WERI-Rb-1 (cell line): ENCODE results near the gene RASA4B.
"Not testable (repeated sequence)": the region's sequence is repeated elsewhere in the genome, so short reads cannot be mapped to it uniquely, and the experiment has no call there.

Experiments
- DNase-seq: peaks from one replicate; pipeline ENCODE4 v3.0.0-alpha.2; 2020
- H3K27ac ChIP-seq: fragments of 250-450 bp; sonication (Bioruptor Pico); 2 replicates; pipeline ENCODE4 v1.5.1; 2020; ENCODE audit warnings: mild to moderate bottlenecking, moderate library complexity
- H3K27me3 ChIP-seq: fragments of 250-450 bp; sonication (Bioruptor Pico); 2 replicates; pipeline ENCODE4 v1.5.1; 2021; ENCODE audit warnings: mild to moderate bottlenecking, low read depth, moderate library complexity; ENCODE audit not compliant: insufficient read depth, severe bottlenecking
- H3K36me3 ChIP-seq: fragments of 250-450 bp; sonication (Bioruptor Pico); 2 replicates; pipeline ENCODE4 v1.5.1; 2020; ENCODE audit warnings: mild to moderate bottlenecking, moderate library complexity
- H3K4me3 ChIP-seq: 2 replicates; pipeline ENCODE4 v1.5.1; 2011; ENCODE audit warnings: low read depth, mild to moderate bottlenecking, control low read depth, low read length
- H3K9me3 ChIP-seq: fragments of 250-450 bp; sonication (Bioruptor Pico); 2 replicates; pipeline ENCODE4 v1.5.1; 2021; ENCODE audit warnings: mild to moderate bottlenecking, moderate library complexity; ENCODE audit not compliant: severe bottlenecking

The RASA4B gene

DNA sequence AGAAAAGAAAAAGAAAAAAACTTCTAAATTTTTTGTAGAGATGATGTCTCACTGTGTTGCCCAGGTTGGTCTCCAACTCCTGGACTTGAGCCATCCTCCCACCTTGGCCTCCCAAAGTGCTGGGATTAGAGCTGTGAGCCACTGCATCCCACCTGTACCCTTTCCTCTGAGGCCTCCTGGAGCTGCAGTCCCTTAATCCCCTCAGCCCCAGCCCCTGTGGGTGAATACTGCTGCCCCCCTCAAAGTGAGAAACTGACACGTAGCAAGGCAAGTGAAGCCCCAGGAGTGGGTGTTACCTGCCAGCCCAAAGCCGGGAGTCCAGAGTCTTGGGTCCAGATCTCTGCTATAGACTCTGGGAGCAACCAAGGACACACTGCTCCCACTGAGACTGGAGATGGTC is 7.2 kb upstream of the RASA4B start:
- not testable (repeated sequence) for H3K27ac ChIP-seq, H3K9me3 ChIP-seq, H3K4me3 ChIP-seq, H3K27me3 ChIP-seq, DNase-seq, H3K36me3 ChIP-seq

DNA sequence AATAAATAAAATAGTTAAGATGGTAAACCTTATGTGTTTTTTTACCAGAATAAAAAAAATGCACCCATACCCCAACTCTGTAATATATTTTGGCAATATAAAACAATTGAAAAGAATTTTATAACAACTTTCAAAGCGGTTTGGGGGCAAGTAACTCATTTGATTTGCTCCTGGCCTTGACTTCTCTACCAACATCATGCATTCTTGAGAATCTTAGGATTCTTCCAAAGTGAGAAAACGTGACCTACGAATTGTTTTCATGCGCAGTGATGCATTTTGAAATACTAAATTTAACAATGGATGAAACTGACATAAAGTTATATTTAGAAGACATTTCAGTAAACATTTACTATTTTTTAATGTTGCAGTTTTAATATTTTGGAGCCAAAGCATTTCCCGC is 3.2 kb upstream of the RASA4B start:
- not testable (repeated sequence) for H3K27ac ChIP-seq, H3K9me3 ChIP-seq, H3K27me3 ChIP-seq, H3K36me3 ChIP-seq, H3K4me3 ChIP-seq, DNase-seq

DNA sequence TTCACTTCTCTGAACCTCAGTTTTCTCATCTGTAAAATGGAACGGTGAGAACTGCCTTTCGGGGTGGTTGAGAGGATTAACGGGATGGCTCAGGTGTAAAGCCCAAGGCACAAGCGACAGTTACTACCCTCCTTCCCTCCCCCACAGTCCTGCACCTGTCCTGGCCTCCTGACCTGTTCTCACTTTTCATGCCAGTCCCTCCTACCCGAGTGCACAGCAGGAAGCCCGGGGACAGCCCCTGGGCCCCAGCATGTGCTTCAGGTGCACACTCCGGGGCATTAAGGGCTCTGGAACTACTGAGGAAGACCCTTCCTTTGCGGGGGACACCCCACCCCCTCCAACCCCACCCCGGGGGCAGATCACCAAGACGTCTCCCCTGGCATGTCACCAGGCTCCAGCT is 626 bp downstream of the RASA4B start:
- H3K36me3 ChIP-seq, H3K27me3 ChIP-seq, DNase-seq, H3K4me3 ChIP-seq, H3K27ac ChIP-seq, H3K9me3 ChIP-seq: not testable (repeated sequence)

DNA sequence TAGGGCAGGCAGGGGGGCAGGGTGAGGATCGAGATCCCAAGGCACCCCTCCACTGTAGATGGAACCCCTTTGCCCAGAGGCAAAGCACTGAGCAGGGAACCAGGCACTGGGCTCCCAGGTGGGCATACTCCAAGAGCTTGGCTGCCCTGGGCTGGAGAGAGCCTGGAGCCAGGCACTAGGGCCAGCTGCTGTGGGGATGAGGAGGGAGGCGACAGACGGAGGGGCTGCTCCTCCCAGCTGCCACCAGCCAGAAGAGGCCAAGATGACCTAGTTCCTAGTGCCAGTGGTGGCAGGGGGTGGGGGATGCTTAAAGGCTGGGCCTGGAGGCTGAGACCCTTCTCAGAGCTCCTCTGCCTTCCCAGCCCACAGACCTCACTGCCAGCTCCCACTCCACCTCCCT is 1.7 kb downstream of the RASA4B start:
- not testable (repeated sequence) for DNase-seq, H3K27me3 ChIP-seq, H3K36me3 ChIP-seq, H3K4me3 ChIP-seq, H3K9me3 ChIP-seq, H3K27ac ChIP-seq

DNA sequence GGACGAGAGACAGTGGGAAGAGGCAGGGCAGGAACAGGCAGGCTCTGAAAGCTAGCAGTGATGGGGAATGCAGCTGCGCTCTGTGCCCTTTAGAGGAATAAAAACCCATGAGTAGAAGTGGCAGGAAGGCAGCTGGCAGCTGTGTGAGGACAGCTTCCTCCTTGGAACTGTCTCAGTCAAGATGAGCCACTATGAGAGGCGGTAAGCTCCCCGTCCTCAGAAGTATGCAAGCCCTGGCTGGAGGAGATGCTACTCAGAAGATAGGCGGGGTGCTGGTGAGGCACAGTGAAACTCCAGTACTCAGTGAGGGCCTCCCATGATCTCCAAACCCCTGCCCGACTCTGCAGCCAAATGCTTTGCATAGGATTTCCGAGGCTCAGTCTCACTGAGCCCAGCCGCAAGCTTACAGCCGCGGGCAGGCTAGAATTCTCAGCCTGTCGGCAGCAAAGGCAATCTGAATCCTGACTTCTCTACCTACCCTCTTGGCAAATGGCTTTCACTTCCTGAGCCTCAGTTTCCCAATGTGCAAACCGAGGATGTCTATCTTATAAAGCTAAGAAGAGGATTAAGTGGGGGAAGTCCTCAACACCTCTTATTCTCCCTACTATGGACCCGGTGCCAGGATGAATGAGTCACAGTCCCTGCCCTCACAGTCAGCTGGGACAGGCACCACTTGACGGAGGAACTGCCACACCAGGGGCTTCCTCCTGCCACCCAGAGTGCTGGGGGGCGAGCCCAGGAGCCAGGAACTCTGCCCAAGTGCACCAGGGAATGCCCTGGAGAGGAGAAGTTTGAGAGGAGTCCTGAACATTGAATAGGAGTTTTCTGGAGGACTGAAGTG is 2.5 kb downstream of the RASA4B start:
- not testable (repeated sequence) for H3K4me3 ChIP-seq, H3K27ac ChIP-seq, H3K9me3 ChIP-seq, H3K27me3 ChIP-seq, H3K36me3 ChIP-seq, DNase-seq

DNA sequence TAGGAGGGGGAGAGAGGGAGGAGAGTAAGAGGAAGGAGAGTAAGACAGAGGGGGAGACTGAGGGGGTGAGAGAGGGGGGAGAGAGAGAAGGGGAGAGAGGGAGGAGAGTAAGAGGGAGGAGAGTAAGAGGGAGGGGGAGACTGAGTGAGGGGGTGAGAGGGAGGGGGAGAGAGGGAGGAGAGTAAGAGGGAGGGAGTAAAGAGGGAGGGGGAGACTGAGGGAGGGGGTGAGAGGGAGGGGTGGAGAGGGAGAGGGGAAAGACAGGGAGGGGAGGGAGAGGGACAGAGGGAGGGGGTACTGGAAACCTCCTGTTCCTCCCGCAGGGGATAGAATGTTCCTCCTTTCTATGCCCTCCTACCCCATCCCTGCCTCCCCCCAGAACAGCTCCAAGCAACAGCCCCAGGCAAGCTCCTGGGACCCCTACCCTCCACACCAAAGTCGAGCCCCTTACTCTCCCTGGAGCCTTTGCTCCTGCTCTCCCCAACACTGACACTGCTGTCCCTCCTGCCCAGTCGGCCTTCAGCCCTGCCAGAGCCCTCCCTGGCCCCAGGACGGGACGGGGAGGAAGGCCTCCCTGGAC is 4.8 kb downstream of the RASA4B start:
- not testable (repeated sequence) for H3K36me3 ChIP-seq, H3K27me3 ChIP-seq, H3K27ac ChIP-seq, H3K9me3 ChIP-seq
- peak; percentile 70 for DNase-seq
- peak overlapping the region; percentile 8 for H3K4me3 ChIP-seq

DNA sequence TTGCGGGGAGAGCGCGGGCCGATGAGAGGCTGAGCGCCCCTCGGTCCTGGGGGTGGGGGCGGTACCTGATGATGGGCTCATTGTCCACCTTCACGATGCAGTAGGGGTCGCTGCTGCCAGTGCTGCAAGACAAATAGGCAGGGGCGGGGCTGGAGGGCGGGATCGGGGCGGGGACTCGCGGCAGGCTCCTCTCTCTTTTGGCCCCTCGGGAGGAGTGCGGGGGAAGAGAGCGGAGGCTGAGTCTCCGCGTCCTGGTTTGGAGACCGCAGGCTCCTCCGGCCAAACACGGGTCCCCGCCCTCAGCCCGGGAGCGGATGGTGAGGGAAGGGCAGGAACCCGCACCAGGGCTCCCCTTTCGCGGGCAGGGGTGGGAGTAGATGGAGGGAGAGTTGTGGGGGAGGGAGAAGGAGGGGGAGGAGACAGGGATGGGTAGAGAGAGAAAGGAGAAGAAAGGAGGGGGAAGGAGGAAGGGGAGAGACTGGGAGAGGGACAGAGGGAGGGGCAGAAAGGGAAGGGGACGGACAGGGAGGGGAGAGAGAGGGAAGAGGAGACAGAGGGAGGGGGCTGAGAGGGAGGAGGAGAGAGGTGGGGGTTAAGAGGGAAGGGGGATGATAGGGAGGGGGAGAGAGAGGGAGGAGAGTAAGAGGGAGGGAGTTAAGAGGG is 5.6 kb downstream of the RASA4B start:
- not testable (repeated sequence) for H3K9me3 ChIP-seq, H3K27ac ChIP-seq, H3K4me3 ChIP-seq, DNase-seq, H3K27me3 ChIP-seq, H3K36me3 ChIP-seq

DNA sequence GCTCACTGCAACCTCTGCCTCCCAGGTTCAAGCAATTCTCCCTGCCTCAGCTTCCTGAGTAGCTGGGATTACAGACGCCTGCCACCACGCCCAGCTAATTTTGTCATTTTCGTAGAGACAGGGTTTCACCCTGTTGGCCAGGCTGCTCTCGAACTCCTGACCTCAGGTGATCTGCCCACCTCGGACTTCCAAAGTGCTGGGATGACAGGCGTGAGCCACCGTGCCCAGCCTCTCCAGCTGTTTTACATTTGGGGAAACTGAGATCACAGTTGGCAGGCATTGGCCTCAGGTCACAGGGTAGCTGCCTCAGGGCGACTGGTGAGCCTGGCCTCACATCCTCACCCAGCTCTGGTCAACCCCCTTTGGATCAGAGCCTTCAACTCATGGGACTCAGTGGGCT is 7.0 kb downstream of the RASA4B start:
- not testable (repeated sequence) for H3K9me3 ChIP-seq

DNA sequence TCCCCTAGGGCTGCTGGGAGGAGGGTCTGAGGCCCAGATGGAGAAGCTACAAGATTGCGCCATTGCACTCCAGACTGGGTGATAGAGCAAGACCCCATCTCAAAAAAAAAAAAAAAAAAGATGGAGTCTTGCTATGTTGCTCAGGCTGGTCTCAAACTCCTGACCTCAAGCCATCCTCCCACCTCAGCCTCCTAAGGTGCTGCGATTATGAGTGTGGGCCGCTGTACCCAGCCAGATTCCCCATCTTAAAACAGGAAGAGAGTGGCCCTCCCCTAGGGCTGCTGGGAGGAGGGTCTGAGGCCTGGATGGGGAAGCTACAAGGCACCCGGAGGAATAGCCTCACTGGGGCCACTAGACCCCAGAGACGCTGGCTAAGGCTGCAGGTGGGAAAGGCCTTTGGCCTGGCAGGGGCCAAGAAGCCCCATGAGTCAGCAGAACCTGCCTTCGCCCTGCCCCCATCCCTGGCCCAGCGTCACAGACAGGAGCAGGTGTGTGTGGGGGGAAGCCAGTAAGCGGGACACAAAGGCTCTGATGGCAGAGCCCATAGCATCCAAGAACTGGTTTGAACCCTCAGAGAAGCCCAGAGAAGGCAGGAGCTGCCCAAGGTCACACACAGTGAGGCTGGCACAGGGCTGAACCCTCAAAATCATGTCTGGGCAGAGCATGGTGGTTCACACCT is 10.0 kb downstream of the RASA4B start:
- not testable (repeated sequence) for H3K27ac ChIP-seq, H3K36me3 ChIP-seq, DNase-seq, H3K27me3 ChIP-seq, H3K9me3 ChIP-seq, H3K4me3 ChIP-seq

More for the DNA sequence above, 7.0 kb downstream of the RASA4B start:
- H3K27ac ChIP-seq, H3K27me3 ChIP-seq, DNase-seq, H3K4me3 ChIP-seq, H3K36me3 ChIP-seq: not testable (repeated sequence)

DNA sequence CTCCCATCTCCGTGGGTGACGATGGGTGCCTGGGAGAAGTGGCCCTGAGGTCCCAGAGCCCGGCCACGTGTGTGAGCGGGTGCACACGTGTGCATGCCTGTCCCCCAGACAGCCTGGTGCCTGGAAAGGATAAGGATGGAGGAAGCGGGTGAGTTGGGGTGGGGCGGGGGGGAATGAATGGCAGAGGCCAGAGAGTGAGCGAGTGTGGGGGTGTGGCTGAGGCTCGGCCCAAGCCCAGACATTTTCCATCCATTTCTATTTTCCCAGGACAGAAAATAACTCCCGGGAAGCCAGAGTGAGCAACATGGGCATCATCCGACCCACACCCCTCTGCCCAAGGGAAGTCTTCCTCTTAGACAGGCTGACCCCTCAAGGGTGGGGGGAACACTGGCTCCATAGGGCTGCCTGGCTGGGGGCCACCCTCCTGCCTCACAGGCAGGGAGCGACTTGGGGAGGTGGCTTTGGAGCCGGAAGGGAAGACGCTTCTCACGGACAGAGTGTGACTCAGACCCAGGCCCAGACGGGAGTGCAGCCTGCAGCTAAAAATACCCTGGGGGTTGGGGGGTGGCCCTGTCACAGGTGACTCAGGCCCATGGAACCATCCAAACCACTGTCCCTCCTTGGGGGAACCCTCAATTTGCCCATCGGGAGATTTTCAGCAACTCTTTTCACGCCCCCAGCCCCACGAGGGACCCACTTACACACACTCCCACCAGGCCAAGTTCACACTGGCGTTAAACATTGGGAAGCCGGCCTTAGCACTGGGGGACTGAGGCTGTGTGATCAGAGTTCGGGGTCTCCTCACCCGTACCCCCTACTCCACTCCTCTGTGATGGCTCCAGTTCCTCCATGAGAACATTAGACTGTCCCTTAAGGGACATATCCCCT is 12.0 kb downstream of the RASA4B start:
- H3K4me3 ChIP-seq, H3K27ac ChIP-seq, H3K9me3 ChIP-seq, H3K36me3 ChIP-seq, H3K27me3 ChIP-seq, DNase-seq: not testable (repeated sequence)

DNA sequence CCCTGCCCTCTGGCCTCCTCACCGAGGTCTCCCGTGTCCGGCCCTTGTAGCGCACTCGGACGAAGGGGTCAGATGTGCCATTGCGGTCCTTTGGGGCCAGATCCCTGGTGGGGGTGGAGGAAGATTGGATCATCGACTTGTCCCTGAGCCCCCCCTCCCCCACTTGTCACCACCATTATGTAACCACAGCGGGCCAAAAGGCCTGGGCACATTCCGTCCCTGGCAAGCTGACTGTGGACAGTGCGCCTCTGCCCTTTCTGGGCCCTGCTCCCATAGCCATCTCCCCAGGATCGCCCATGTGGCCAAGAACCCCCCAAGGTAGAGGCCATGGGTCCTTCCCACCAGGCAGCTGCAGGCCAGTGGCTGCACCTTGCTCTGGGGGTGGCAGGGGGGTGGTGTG is 14.4 kb downstream of the RASA4B start:
- H3K36me3 ChIP-seq, DNase-seq: not testable (repeated sequence)

DNA sequence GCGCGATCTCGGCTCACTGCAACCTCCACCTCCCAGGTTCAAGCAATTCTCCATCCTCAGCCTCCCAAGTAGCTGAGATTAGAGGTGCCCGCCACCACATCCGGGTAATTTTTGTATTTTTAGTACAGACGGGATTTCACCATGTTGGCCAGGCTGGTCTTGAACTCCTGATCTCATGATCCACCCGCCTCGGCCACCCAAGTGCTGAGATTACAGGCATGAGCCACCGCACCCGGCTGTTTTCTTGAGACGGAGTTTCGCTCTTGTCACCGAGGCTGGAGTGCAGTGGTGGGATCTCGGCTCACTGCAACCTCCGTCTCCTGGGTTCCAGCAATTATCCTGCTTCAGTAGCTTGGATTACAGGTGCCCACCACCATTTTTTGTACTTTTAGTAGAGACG is 19.3 kb downstream of the RASA4B start:
- H3K27ac ChIP-seq, H3K36me3 ChIP-seq, DNase-seq, H3K9me3 ChIP-seq, H3K4me3 ChIP-seq, H3K27me3 ChIP-seq: not testable (repeated sequence)

More for the DNA sequence above, 14.4 kb downstream of the RASA4B start:
- H3K27ac ChIP-seq, H3K27me3 ChIP-seq, H3K4me3 ChIP-seq, H3K9me3 ChIP-seq: not testable (repeated sequence)

DNA sequence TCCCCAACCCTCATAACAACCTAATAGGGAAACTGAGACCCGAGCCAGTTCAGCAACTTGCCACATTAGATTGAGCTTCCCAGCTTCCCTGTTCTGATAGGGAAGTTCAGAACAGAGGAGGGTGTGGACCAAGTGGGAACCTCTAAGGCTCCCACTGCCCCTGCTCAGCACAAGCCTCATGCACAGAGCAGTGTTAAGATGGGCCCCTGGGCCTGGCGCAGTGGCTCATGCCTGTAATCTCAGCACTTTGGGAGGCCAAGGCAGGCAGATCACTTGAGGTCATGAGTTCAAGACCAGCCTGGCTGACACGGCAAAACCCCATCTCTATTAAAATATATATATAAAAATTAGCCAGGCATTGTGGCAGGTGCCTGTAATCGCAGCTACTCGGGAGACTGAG is 20.3 kb downstream of the RASA4B start:
- not testable (repeated sequence) for H3K9me3 ChIP-seq, DNase-seq, H3K4me3 ChIP-seq, H3K36me3 ChIP-seq, H3K27ac ChIP-seq, H3K27me3 ChIP-seq

DNA sequence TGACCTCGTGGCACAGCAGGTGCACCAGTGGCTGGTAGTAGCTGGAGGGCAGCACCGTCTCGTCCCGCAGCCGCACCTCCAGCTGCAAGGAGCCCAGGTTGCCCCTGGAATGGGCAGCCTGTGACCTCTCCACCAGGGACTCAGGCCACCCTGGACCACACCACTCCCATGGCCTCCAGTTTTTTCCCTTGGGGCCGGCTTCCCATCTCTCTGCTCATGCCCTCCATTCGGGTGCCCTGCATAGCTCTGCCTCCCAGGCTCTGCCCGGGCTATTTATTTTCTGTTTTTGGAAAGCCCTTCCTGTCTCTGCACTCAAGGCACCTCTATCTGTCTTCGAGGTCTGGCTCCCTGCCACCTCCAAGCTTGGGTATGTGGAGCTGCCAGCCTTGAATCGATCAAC is 20.7 kb downstream of the RASA4B start:
- H3K27me3 ChIP-seq, H3K27ac ChIP-seq, H3K9me3 ChIP-seq, DNase-seq, H3K4me3 ChIP-seq, H3K36me3 ChIP-seq: not testable (repeated sequence)
